ENCODE data around the gene MGMT. TPM values are rescaled to one million over a fixed set of nuclear protein-coding genes. Genes with fewer than 3 reads are reported as not detected.

The MGMT gene
- total and polyA plus RNA-seq, 2 of the 4 experiments (the other 2 are of a cell fraction): 11.5 to 17.8 TPM

GRCh38 chr10:129706081-129706480, 239.0 kb downstream of the MGMT start:
- no peaks in the 10 kb centered on the region for H3K9me3 ChIP-seq (ENCODE audit: control insufficient read depth, insufficient read depth, low read length)

More at GRCh38 chr10:129706081-129706480, 239.0 kb downstream of the MGMT start:
- Histone ChIP-seq H3K4me2 (ENCODE audit: low read depth, low read length) (no peak overlapping the region), H2BK120ac (ENCODE audit: low read depth, low read length) (no peak overlapping the region), H4K91ac (ENCODE audit: insufficient read depth, low read depth, low read length) (no peak overlapping the region), H2BK15ac (ENCODE audit: low read depth, low read length) (no peak overlapping the region), H3K27ac (ENCODE audit: insufficient read depth, low read length) (no peak overlapping the region), H4K20me1 (ENCODE audit: insufficient read depth, low read length) (no peaks in the 10 kb centered on the region), H3K4me3 (ENCODE audit: insufficient read depth, low read depth, low read length) (no peak overlapping the region), H2AFZ (replicated peaks; ENCODE audit: low read length, poor library complexity) (no peak overlapping the region), H2AK9ac (replicated peaks; ENCODE audit: low read depth, low read length, poor library complexity) (no peak overlapping the region), H3K9ac (ENCODE audit: low read depth, low read length) (no peak overlapping the region), H3K27me3 (ENCODE audit: control insufficient read depth, insufficient read depth, low read length) (no peaks in the 10 kb centered on the region), H2BK5ac (ENCODE audit: low read depth, low read length, poor library complexity, severe bottlenecking) (no peak overlapping the region), H3K79me1 (ENCODE audit: low read depth in 1 of 2, low read length in 2 of 2) (no peaks in the 10 kb centered on the region), H3K56ac (ENCODE audit: extremely low read depth, insufficient read depth, low read length) (no peak overlapping the region), H3K9me1 (ENCODE audit: insufficient read depth, low read length) (no peaks in the 10 kb centered on the region), H2BK20ac (ENCODE audit: low read depth, low read length) (no peak overlapping the region), H3K4me1 (ENCODE audit: control insufficient read depth, insufficient read depth, low read length) (no peaks in the 10 kb centered on the region; the same call in 1 of the 2 replicates), H4K8ac (ENCODE audit: low read depth in 2 of 2, low read length in 2 of 2) (no peak overlapping the region), H3K18ac (ENCODE audit: low read depth, low read length) (no peak overlapping the region), H4K5ac (ENCODE audit: low read depth, low read length) (no peak overlapping the region), H3K14ac (replicated peaks; ENCODE audit: low read depth, low read length) (no peak overlapping the region), H2AK5ac (ENCODE audit: low read depth, low read length) (no peak overlapping the region), H3K36me3 (ENCODE audit: control insufficient read depth, insufficient read depth, low read length) (no peaks in the 10 kb centered on the region; the same call in 1 of the 2 replicates), H3K23ac (ENCODE audit: low read depth, low read length) (no peak overlapping the region), H3K4ac (ENCODE audit: low read depth, low read length) (no peak overlapping the region)
- dilution Hi-C loops (cut with HindIII; ENCODE audit: low sequenced_read_pairs, unreplicated experiment): no loop called here
- POLR2A ChIA-PET (ENCODE audit: unreplicated experiment): no interaction called here
- DNase-seq (no peak), ATAC-seq (ENCODE audit: low read depth) (no peak)
- no peak for TF ChIP-seq MAZ (IDR thresholded peaks at IDR 0.05; ENCODE audit: borderline replicate concordance, low read depth, low read length)
- no peak for TF ChIP-seq RAD21 (IDR thresholded peaks at IDR 0.05; ENCODE audit: low read length)
- TF ChIP-seq CTCF (conservative IDR thresholded peaks at IDR 0.05; ENCODE audit: low read depth, low read length): no peak
- TF ChIP-seq BHLHE40 (IDR thresholded peaks at IDR 0.05; ENCODE audit: low read depth, low read length): no peak
- TF ChIP-seq ELK1 (IDR thresholded peaks at IDR 0.05; ENCODE audit: borderline replicate concordance, low read depth, low read length): no peak
- in situ Hi-C loops (cut with MboI; ENCODE audit: low sequenced_read_pairs): no loop called here
- intact Hi-C loops (cut with micrococcal nuclease): no loop called here
- no TSS peak for BruUV-seq (replicated peaks)
- CTCF ChIA-PET: no interaction called here
- WGBS, 2 experiments (ENCODE audit: extremely low coverage in 2 of 2, insufficient read length in 1 of 2): 92% methylated on average over 8 of the region's 19 CpGs; no CpG with 5 or more reads in 1 of the 2 experiments

Data from IMR-90 (cell line).